ENCODE results near the gene EPHB1. TPM values are rescaled to one million over a fixed set of nuclear protein-coding genes. Genes with fewer than 3 reads are reported as not detected.
"Not testable (repeated sequence)": the region's sequence is repeated elsewhere in the genome, so short reads cannot be mapped to it uniquely, and the experiment has no call there.

Gene EPHB1
- total and polyA plus RNA-seq, 2 donors (not counting 3 experiments of a cell fraction or from before 2014, with no cell fraction given) = 1.3 to 5.2 TPM

- intact Hi-C loops (cut with micrococcal nuclease) = no loop called here
- Histone ChIP-seq H3K9me1 (replicated peaks; ENCODE audit: control insufficient read depth, extremely low read depth, insufficient read depth, low read length) (no peaks in the 10 kb centered on the region), H3K4me1 (ENCODE audit: control insufficient read depth, extremely low read depth, insufficient read depth, low read length) (no peaks in the 10 kb centered on the region), H3K36me3 (ENCODE audit: control insufficient read depth in 2 of 2, extremely low read depth in 1 of 2, insufficient read depth in 2 of 2, low read length in 2 of 2) (no peaks in the 10 kb centered on the region), H3K27me3 (ENCODE audit: control insufficient read depth in 2 of 2, insufficient read depth in 2 of 2, low read length in 2 of 2) (no peaks in the 10 kb centered on the region), H3K9me3 (replicated peaks; ENCODE audit: control insufficient read depth, insufficient read depth, low read length) (no peaks in the 10 kb centered on the region), H3K79me2 (ENCODE audit: control insufficient read depth, insufficient read depth, low read length) (no peaks in the 10 kb centered on the region), H3K9ac (replicated peaks; ENCODE audit: extremely low read depth, insufficient read depth, low read length) (no peak overlapping the region), H2AFZ (ENCODE audit: low read depth, low read length) (no peak overlapping the region), H3K27ac (ENCODE audit: insufficient read depth, low read depth, low read length) (no peak overlapping the region), H3K4me2 (ENCODE audit: insufficient read depth, low read length) (no peak overlapping the region), H4K20me1 (replicated peaks; ENCODE audit: control insufficient read depth, extremely low read depth, insufficient read depth, low read length) (no peaks in the 10 kb centered on the region), H3K4me3 (replicated peaks in 1 of 3; ENCODE audit: insufficient read depth in 1 of 3, low read depth in 1 of 3, low read length in 3 of 3) (no peak overlapping the region)
- ChIA-PET CTCF (no interaction called here), POLR2A (no interaction called here)
- dilution Hi-C loops (cut with MboI; ENCODE audit: extremely low pct_ligation_motif_present, low sequenced_read_pairs) = no loop called here
- FAIRE-seq (no peak), DNase-seq (ENCODE audit: low read depth, low spot score) (no peak)
- no TSS peak for BruUV-seq (replicated peaks)
- TF ChIP-seq POLR2AphosphoS5 (IDR thresholded peaks at IDR 0.05; ENCODE audit: insufficient read depth, low read depth, low read length) = no peak
- no peak for TF ChIP-seq FOS (IDR thresholded peaks at IDR 0.05; ENCODE audit: borderline replicate concordance, insufficient read depth, low read length)
Observed at GRCh38 chr3:134971306-134971705, 176.2 kb downstream of the EPHB1 start.

- POLR2A ChIA-PET; dilution Hi-C loops (cut with MboI; ENCODE audit: extremely low pct_ligation_motif_present, low sequenced_read_pairs); FAIRE-seq; H3K4me3 ChIP-seq (replicated peaks in 1 of 3; ENCODE audit: insufficient read depth in 1 of 3, low read depth in 1 of 3, low read length in 3 of 3); H3K9ac ChIP-seq (replicated peaks; ENCODE audit: extremely low read depth, insufficient read depth, low read length); H3K27me3 ChIP-seq (ENCODE audit: control insufficient read depth in 2 of 2, insufficient read depth in 2 of 2, low read length in 2 of 2); H3K4me2 ChIP-seq (ENCODE audit: insufficient read depth, low read length); H3K27ac ChIP-seq (ENCODE audit: insufficient read depth, low read depth, low read length); H3K9me1 ChIP-seq (replicated peaks; ENCODE audit: control insufficient read depth, extremely low read depth, insufficient read depth, low read length); CTCF ChIA-PET; BruUV-seq (replicated peaks); H3K79me2 ChIP-seq (ENCODE audit: control insufficient read depth, insufficient read depth, low read length); DNase-seq (ENCODE audit: low read depth, low spot score); intact Hi-C loops (cut with micrococcal nuclease); H4K20me1 ChIP-seq (replicated peaks; ENCODE audit: control insufficient read depth, extremely low read depth, insufficient read depth, low read length); H3K36me3 ChIP-seq (ENCODE audit: control insufficient read depth in 2 of 2, extremely low read depth in 1 of 2, insufficient read depth in 2 of 2, low read length in 2 of 2); H3K9me3 ChIP-seq (replicated peaks; ENCODE audit: control insufficient read depth, insufficient read depth, low read length); H2AFZ ChIP-seq (ENCODE audit: low read depth, low read length); H3K4me1 ChIP-seq (ENCODE audit: control insufficient read depth, extremely low read depth, insufficient read depth, low read length): not testable (repeated sequence)
Observed at GRCh38 chr3:134971907-134972306, 176.8 kb downstream of the EPHB1 start.
